Measurements from ENCODE around the gene ADAT3.

GRCh38 chr19:1924320-1924961 lies 19.2 kb downstream of the ADAT3 start:
- TF ChIP-seq CTCF (IDR thresholded peaks at IDR 0.05) (no peak), EZH2 (IDR thresholded peaks at IDR 0.05; ENCODE audit: borderline replicate concordance, insufficient read depth, low read depth, low read length, poor library complexity, severe bottlenecking) (no peak)
